ENCODE data around the gene CNTN5.

CNTN5 gene

GRCh38 chr11:99592266-99592665 lies 571.5 kb downstream of the CNTN5 start:
- DNase-seq (ENCODE audit: low read depth in 1 of 2, low spot score in 1 of 2): no peak

- no peak for DNase-seq (ENCODE audit: low read depth in 1 of 2, low spot score in 1 of 2)
Observed at GRCh38 chr11:99593197-99593596, 572.4 kb downstream of the CNTN5 start.

- no peak for DNase-seq (ENCODE audit: low read depth in 1 of 2, low spot score in 1 of 2)
Observed at GRCh38 chr11:99601179-99601578, 580.4 kb downstream of the CNTN5 start.

- no peak for DNase-seq (ENCODE audit: low read depth in 1 of 2, low spot score in 1 of 2)
Observed at GRCh38 chr11:99614352-99614751, 593.6 kb downstream of the CNTN5 start.

- DNase-seq (ENCODE audit: low read depth in 1 of 2, low spot score in 1 of 2): no peak
Observed at GRCh38 chr11:99630629-99631028, 609.9 kb downstream of the CNTN5 start.

GRCh38 chr11:99631618-99632017 lies 610.9 kb downstream of the CNTN5 start:
- no peak for DNase-seq (ENCODE audit: low read depth in 1 of 2, low spot score in 1 of 2)

GRCh38 chr11:99632969-99633368 lies 612.2 kb downstream of the CNTN5 start:
- DNase-seq (ENCODE audit: low read depth in 1 of 2, low spot score in 1 of 2): no peak

- DNase-seq (ENCODE audit: low read depth in 1 of 2, low spot score in 1 of 2): no peak
Observed at GRCh38 chr11:99634581-99634980, 613.8 kb downstream of the CNTN5 start.

GRCh38 chr11:99638073-99638553 lies 617.4 kb downstream of the CNTN5 start:
- DNase-seq (ENCODE audit: low read depth in 1 of 2, low spot score in 1 of 2): no peak

GRCh38 chr11:99640671-99641070 lies 619.9 kb downstream of the CNTN5 start:
- DNase-seq (ENCODE audit: low read depth in 1 of 2, low spot score in 1 of 2): no peak

GRCh38 chr11:99645934-99646333 lies 625.2 kb downstream of the CNTN5 start:
- DNase-seq (ENCODE audit: low read depth in 1 of 2, low spot score in 1 of 2): no peak

GRCh38 chr11:99670067-99670676 lies 649.4 kb downstream of the CNTN5 start:
- no peak for DNase-seq (ENCODE audit: low read depth in 1 of 2, low spot score in 1 of 2)

- DNase-seq (ENCODE audit: low read depth in 1 of 2, low spot score in 1 of 2): no peak
Observed at GRCh38 chr11:99671808-99672409, 651.2 kb downstream of the CNTN5 start.

- no peak for DNase-seq (ENCODE audit: low read depth in 1 of 2, low spot score in 1 of 2)
Observed at GRCh38 chr11:99676292-99676691, 655.5 kb downstream of the CNTN5 start.

- no peak for DNase-seq (ENCODE audit: low read depth in 1 of 2, low spot score in 1 of 2)
Observed at GRCh38 chr11:99682171-99682570, 661.4 kb downstream of the CNTN5 start.

GRCh38 chr11:99682646-99683045 lies 661.9 kb downstream of the CNTN5 start:
- DNase-seq (ENCODE audit: low read depth in 1 of 2, low spot score in 1 of 2): no peak

- DNase-seq (ENCODE audit: low read depth in 1 of 2, low spot score in 1 of 2): no peak
Observed at GRCh38 chr11:99683933-99684332, 663.2 kb downstream of the CNTN5 start.

GRCh38 chr11:99686838-99687237 lies 666.1 kb downstream of the CNTN5 start:
- no peak for DNase-seq (ENCODE audit: low read depth in 1 of 2, low spot score in 1 of 2)

- DNase-seq (ENCODE audit: low read depth in 1 of 2, low spot score in 1 of 2): no peak
Observed at GRCh38 chr11:99687320-99687719, 666.6 kb downstream of the CNTN5 start.

GRCh38 chr11:99693941-99694492 lies 673.3 kb downstream of the CNTN5 start:
- no peak for DNase-seq (ENCODE audit: low read depth in 1 of 2, low spot score in 1 of 2)

GRCh38 chr11:99695106-99695505 lies 674.4 kb downstream of the CNTN5 start:
- no peak for DNase-seq (ENCODE audit: low read depth in 1 of 2, low spot score in 1 of 2)

GRCh38 chr11:99706848-99707247 lies 686.1 kb downstream of the CNTN5 start:
- DNase-seq (ENCODE audit: low read depth in 1 of 2, low spot score in 1 of 2): no peak

Data from activated T-helper 1 cell treated with anti-CD3 and anti-CD28 coated beads, Interleukin-2, amount 50 U/mL, for 16 hours (primary cell).